Measurements from ENCODE around the gene PAPLN.

The PAPLN gene

GRCh38 chr14:73238941-73239340 is 1.6 kb downstream of the PAPLN start:
- no peaks in the 10 kb centered on the region for H3K79me2 ChIP-seq
- no peak overlapping the region for H3K27ac ChIP-seq
- no peaks in the 10 kb centered on the region for H3K4me1 ChIP-seq
- no peak for TF ChIP-seq CTCF (IDR thresholded peaks at IDR 0.05)
- no peaks in the 10 kb centered on the region for H3K36me3 ChIP-seq (ENCODE audit: control insufficient read depth, insufficient read depth, low read length)
- H3K9me3 ChIP-seq (ENCODE audit: control insufficient read depth, low read length), result no peaks in the 10 kb centered on the region
- H3K4me3 ChIP-seq (ENCODE audit: low read depth, low read length), result no peak overlapping the region
- H3K9ac ChIP-seq, result no peak overlapping the region
- no peak overlapping the region for H2AFZ ChIP-seq
- H3K4me2 ChIP-seq (ENCODE audit: low read length), result no peak overlapping the region
- H3K27me3 ChIP-seq (ENCODE audit: control insufficient read depth, insufficient read depth, low read length), result no peaks in the 10 kb centered on the region

GRCh38 chr14:73239393-73240241 is 2.3 kb downstream of the PAPLN start:
- Histone ChIP-seq H3K27me3 (ENCODE audit: control insufficient read depth, insufficient read depth, low read length) (no peaks in the 10 kb centered on the region), H3K4me2 (ENCODE audit: low read length) (no peak overlapping the region), H3K4me1 (no peaks in the 10 kb centered on the region), H3K4me3 (ENCODE audit: low read depth, low read length) (no peak overlapping the region), H2AFZ (peak overlapping the region; percentile 15), H3K27ac (no peak overlapping the region), H3K9me3 (ENCODE audit: control insufficient read depth, low read length) (no peaks in the 10 kb centered on the region), H3K9ac (no peak overlapping the region), H3K79me2 (no peaks in the 10 kb centered on the region), H3K36me3 (ENCODE audit: control insufficient read depth, insufficient read depth, low read length) (no peaks in the 10 kb centered on the region)
- no peak for TF ChIP-seq CTCF (IDR thresholded peaks at IDR 0.05)

- no peak overlapping the region for H3K9ac ChIP-seq
- no peak for TF ChIP-seq CTCF (IDR thresholded peaks at IDR 0.05)
- no peak overlapping the region for H3K4me2 ChIP-seq (ENCODE audit: low read length)
- H3K36me3 ChIP-seq (ENCODE audit: control insufficient read depth, insufficient read depth, low read length), result no peaks in the 10 kb centered on the region
- H3K27me3 ChIP-seq (ENCODE audit: control insufficient read depth, insufficient read depth, low read length), result no peaks in the 10 kb centered on the region
- no peaks in the 10 kb centered on the region for H3K4me1 ChIP-seq
- no peak overlapping the region for H2AFZ ChIP-seq
- no peak overlapping the region for H3K4me3 ChIP-seq (ENCODE audit: low read depth, low read length)
- no peaks in the 10 kb centered on the region for H3K79me2 ChIP-seq
- H3K27ac ChIP-seq, result no peak overlapping the region
- no peaks in the 10 kb centered on the region for H3K9me3 ChIP-seq (ENCODE audit: control insufficient read depth, low read length)
Measured at GRCh38 chr14:73240816-73241480, 3.6 kb downstream of the PAPLN start.

- no peak overlapping the region for H3K4me2 ChIP-seq (ENCODE audit: low read length)
- no peak overlapping the region for H3K9ac ChIP-seq
- no peaks in the 10 kb centered on the region for H3K4me1 ChIP-seq
- H3K9me3 ChIP-seq (ENCODE audit: control insufficient read depth, low read length), result no peaks in the 10 kb centered on the region
- H2AFZ ChIP-seq, result no peak overlapping the region
- no peak overlapping the region for H3K27ac ChIP-seq
- H3K36me3 ChIP-seq (ENCODE audit: control insufficient read depth, insufficient read depth, low read length), result no peaks in the 10 kb centered on the region
- no peak for TF ChIP-seq CTCF (IDR thresholded peaks at IDR 0.05)
- no peaks in the 10 kb centered on the region for H3K27me3 ChIP-seq (ENCODE audit: control insufficient read depth, insufficient read depth, low read length)
- H3K4me3 ChIP-seq (ENCODE audit: low read depth, low read length), result no peak overlapping the region
- H3K79me2 ChIP-seq, result no peaks in the 10 kb centered on the region
Measured at GRCh38 chr14:73241481-73242165, 4.3 kb downstream of the PAPLN start.
